Measurements from ENCODE around the gene RNF215.
"Not testable (repeated sequence)": the region's sequence is repeated elsewhere in the genome, so short reads cannot be mapped to it uniquely, and the experiment has no call there.

RNF215 gene

DNA sequence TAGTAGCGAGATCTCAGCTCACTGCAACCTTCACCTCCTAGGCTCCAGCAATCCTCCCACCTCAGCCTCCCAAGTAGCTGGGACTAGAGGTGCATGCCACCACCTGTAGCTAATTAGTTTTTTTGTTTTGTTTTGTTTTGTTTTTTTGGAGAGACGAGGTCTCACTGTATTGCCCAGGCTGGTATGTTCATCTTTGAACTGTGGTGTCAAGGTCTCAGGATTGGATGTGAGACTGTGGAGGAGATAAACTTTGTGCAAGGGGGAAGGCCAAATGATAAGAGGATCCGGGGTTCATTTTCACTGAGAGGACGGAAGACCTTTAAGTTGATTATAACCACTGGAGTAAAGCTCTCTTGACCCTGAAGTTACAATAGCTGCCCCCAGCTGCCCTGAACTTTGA, 18.5 kb upstream of the RNF215 start:
- DNase-seq (ENCODE audit: low spot score) = no peak
- ChIA-PET POLR2A (ENCODE audit: low non-redundant PET) (no interaction called here), CTCF (no interaction called here)
- TF ChIP-seq, protein P1, sequence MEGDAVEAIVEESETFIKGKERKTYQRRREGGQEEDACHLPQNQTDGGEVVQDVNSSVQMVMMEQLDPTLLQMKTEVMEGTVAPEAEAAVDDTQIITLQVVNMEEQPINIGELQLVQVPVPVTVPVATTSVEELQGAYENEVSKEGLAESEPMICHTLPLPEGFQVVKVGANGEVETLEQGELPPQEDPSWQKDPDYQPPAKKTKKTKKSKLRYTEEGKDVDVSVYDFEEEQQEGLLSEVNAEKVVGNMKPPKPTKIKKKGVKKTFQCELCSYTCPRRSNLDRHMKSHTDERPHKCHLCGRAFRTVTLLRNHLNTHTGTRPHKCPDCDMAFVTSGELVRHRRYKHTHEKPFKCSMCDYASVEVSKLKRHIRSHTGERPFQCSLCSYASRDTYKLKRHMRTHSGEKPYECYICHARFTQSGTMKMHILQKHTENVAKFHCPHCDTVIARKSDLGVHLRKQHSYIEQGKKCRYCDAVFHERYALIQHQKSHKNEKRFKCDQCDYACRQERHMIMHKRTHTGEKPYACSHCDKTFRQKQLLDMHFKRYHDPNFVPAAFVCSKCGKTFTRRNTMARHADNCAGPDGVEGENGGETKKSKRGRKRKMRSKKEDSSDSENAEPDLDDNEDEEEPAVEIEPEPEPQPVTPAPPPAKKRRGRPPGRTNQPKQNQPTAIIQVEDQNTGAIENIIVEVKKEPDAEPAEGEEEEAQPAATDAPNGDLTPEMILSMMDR (conservative IDR thresholded peaks at IDR 0.05; ENCODE audit: low read depth) = no peak
- H3K27ac ChIP-seq = no peak overlapping the region

DNA sequence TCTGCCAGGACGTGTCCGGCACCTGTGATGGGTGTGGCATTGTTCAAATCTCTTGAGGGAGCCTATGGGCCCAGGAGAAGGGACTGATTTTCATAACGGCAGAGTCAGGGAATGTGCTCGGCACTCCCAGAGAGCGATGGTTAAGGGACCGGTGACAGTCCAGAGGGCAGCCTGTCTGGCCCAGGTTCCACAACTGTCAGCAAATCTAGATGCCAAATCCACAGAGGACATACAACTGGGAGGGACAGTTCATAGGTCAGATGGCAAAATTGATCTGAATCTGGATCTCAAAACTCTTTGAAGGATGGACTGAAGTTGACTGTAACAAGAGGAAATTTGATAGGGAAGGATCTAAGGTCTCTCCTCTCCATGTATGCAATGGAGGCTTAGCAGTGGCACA, 17.1 kb upstream of the RNF215 start:
- ChIA-PET CTCF (no interaction called here), POLR2A (ENCODE audit: low non-redundant PET) (no interaction called here)
- no peak for DNase-seq (ENCODE audit: low spot score)
- TF ChIP-seq, protein P1 (conservative IDR thresholded peaks at IDR 0.05; ENCODE audit: low read depth) = no peak
- peak overlapping the region; percentile 17; the same call in 1 of the 2 replicates for H3K27ac ChIP-seq

DNA sequence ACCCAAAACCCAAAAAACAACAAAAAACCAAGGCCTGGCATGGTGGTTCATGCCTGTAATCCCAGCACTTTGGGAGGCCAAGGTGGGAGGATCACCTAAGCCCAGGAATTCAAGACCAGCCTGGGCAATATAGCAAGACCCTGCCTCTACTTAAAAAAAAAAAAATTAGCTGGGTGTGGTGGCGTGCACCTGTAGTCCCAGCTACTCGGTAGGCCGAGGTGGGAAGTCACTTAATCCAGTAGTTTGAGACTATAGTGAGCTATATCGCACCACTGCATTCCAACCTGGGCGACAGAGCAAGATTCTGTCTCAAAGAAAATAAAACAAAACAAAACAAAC, 15.5 kb upstream of the RNF215 start:
- H3K27ac ChIP-seq; CTCF ChIA-PET; DNase-seq (ENCODE audit: low spot score); POLR2A ChIA-PET (ENCODE audit: low non-redundant PET): not testable (repeated sequence)

DNA sequence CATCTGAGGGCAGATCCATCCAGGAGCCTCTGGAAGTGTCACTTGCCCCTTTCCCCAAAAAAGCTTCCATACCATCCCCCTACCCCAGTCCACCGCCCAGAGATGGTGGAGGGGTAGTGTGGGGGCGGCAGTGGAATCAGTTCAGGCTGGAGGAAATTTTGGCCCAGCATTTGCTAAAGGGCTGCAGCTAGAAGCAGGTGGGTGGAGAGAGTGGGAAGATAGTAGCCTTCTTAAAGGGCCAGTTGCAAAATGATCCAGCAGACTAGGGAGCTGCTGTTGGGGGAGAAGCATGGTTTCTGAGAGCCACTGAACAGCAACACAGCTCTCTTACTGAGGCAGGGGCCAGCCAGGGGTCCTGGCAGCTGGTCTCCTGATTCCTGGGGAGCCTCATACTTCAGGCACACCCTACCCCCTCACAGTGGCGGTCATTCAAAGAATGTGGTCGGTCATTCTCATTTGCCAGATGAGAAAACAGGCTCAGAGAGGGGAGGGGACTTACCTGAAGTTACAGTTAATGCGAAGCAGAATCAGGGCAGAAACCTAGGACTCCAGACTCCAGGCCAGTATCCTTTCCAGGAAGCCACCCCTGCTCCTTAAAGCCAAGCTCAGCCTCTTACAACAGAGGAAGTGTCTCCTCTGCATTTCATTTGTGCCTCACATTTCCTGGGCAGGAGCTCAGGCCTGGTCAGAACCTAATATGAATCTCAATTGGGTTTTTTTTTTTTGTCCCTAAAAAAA, 15.0 kb upstream of the RNF215 start:
- TF ChIP-seq, protein P1 (conservative IDR thresholded peaks at IDR 0.05; ENCODE audit: low read depth) = no peak
- ChIA-PET POLR2A (ENCODE audit: low non-redundant PET) (no interaction called here), CTCF (no interaction called here)
- no peak for DNase-seq (ENCODE audit: low spot score)
- H3K27ac ChIP-seq = peak overlapping the region; percentile 59

DNA sequence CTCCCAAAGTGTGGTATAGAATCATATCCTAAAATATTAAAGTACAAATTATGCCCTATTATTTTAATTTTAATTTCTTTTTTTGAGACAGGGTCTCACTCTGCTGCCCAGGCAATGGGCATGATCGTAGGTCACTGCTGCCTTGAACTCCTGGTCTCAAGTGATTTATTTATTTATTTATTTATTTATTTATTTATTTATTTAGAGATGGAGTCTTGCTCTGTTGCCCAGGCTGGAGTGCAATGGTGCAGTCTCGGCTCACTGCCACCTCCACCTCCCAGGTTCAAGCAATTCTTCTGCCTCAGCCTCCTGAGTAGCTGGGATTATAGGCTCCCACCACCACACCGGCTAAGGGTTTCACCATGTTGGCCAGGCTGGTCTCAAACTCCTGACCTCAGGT, 13.8 kb upstream of the RNF215 start:
- CTCF ChIA-PET; DNase-seq (ENCODE audit: low spot score); POLR2A ChIA-PET (ENCODE audit: low non-redundant PET): not testable (repeated sequence)
- H3K27ac ChIP-seq = peak overlapping the region; percentile 59; the same call in 1 of the 2 replicates

DNA sequence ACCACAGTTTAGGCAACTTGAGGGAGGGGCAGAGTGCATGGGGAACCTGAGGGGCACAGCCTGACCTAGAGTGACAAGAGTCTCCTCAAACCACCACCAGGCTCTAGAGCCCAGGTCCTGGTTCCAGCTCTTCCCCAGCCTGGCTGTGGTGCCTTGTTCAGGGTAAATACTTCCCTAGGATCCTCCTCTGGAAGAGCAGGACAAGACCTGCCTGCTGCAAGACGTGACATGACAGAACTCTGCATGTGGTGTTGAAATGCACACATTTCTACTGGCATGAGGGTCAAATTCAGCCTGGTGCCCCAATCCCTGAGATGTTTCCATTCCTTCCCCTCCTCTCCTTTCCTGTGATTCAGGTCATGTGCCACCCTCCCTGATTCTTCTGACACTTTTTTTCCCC, 12.9 kb upstream of the RNF215 start:
- POLR2A ChIA-PET (ENCODE audit: low non-redundant PET) = no interaction called here
- peak overlapping the region; percentile 82 for H3K27ac ChIP-seq
- TF ChIP-seq, protein P1 (conservative IDR thresholded peaks at IDR 0.05; ENCODE audit: low read depth) = no peak
- peak; percentile 66 for DNase-seq (ENCODE audit: low spot score)
- CTCF ChIA-PET = no interaction called here

DNA sequence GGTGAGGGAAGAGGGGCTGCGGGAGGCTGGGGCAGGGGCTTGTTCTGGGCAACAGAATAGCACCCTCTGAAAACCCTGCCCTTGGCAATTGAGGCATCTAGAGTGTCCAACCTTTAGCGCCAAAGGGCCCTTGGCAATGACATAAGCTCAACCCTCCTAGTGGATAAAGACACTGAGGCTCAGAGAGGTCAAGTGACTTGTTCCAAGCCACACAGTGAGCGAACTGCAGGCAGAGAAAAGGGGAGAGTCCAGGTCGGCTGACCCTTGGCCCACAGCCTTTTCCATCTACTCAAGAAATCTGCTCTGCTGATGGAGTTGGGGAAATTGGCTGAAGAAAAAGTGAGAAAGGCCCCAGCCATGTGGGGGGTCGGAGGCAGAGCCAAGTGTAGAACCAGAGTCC, 12.5 kb upstream of the RNF215 start:
- ChIA-PET POLR2A (ENCODE audit: low non-redundant PET) (no interaction called here), CTCF (no interaction called here)
- peak overlapping the region; percentile 82 for H3K27ac ChIP-seq
- DNase-seq (ENCODE audit: low spot score) = no peak
- TF ChIP-seq, protein P1 (conservative IDR thresholded peaks at IDR 0.05; ENCODE audit: low read depth) = no peak

Data from RWPE1 (cell line).